ENCODE measurements around the gene TMEM132E. TPM values are rescaled to one million over a fixed set of nuclear protein-coding genes. Genes with fewer than 3 reads are reported as not detected.

TMEM132E gene
- total RNA-seq, 1 experiment from 2014 or later, result 0.42 TPM

GRCh38 chr17:34620458-34620857 lies 41.1 kb downstream of the TMEM132E start:
- no peak overlapping the region for H2BK15ac ChIP-seq (ENCODE audit: low read depth, low read length)
- H3K56ac ChIP-seq (ENCODE audit: insufficient read length, low read depth, low read length), result no peak overlapping the region
- DNase-seq, result no peak
- H3K27ac Mint-ChIP-seq, result 0 out of 7 replicates have a peak overlapping the region, but pooled peaks of 1 of the 3 experiments have one; percentile 23
- no peaks in the 10 kb centered on the region for H3K79me2 ChIP-seq (ENCODE audit: insufficient read depth, low read length)
- no peak overlapping the region for H3K23ac ChIP-seq (ENCODE audit: insufficient read length, low read depth, low read length)
- H2AFZ ChIP-seq (ENCODE audit: low read length), result no peak overlapping the region
- no peak overlapping the region for H4K8ac ChIP-seq (replicated peaks; ENCODE audit: insufficient read length, low read depth, low read length)
- H3K23me2 ChIP-seq (ENCODE audit: insufficient read length, low read depth, low read length, poor library complexity, severe bottlenecking), result no peaks in the 10 kb centered on the region
- H3K9me3 ChIP-seq (ENCODE audit: control insufficient read depth, low read depth, low read length), result no peaks in the 10 kb centered on the region
- peaks cover 20% of the 10 kb centered on the region for H3K27me3 Mint-ChIP-seq (ENCODE audit: low read depth)
- no peak overlapping the region for H3K4me3 Mint-ChIP-seq
- H2BK5ac ChIP-seq (ENCODE audit: insufficient read length, low read length), result no peak overlapping the region
- H4K5ac ChIP-seq (ENCODE audit: insufficient read length, low read depth, low read length), result no peak overlapping the region
- no peak overlapping the region for H2BK120ac ChIP-seq (ENCODE audit: low read depth, low read length, poor library complexity, severe bottlenecking)
- H3K9ac ChIP-seq (ENCODE audit: extremely low read depth, insufficient read length, low read length), result no peak overlapping the region
- no peaks in the 10 kb centered on the region for H4K20me1 ChIP-seq (ENCODE audit: control insufficient read depth, insufficient read depth, insufficient read length)
- TF ChIP-seq CTCF (conservative IDR thresholded peaks at IDR 0.05), result no peak
- H3K14ac ChIP-seq (ENCODE audit: insufficient read depth, low read length), result peak overlapping the region; percentile 17
- H2AK5ac ChIP-seq (ENCODE audit: insufficient read length, low read length), result no peak overlapping the region
- no CpG with 5 or more reads among the region's 5 CpGs for WGBS (ENCODE audit: extremely low coverage, insufficient read length, low lambda C conversion rate)
- no peak overlapping the region for H3K4me2 ChIP-seq (ENCODE audit: insufficient read depth, insufficient read length, low read length)
- no peak overlapping the region for H3T11ph ChIP-seq (ENCODE audit: low read length)
- H3K27me3 ChIP-seq (ENCODE audit: insufficient read depth, low read length), result no peaks in the 10 kb centered on the region; the same call in 1 of the 2 replicates
- no peak overlapping the region for H3K18ac ChIP-seq (ENCODE audit: insufficient read length, low read depth, low read length)
- H3K27ac ChIP-seq (ENCODE audit: insufficient read length, low read depth, low read length), result no peak overlapping the region
- H3K36me3 Mint-ChIP-seq (ENCODE audit: insufficient read depth in 1 of 3, low read depth in 3 of 3), result no peaks in the 10 kb centered on the region
- H2BK20ac ChIP-seq (ENCODE audit: low read depth, low read length, poor library complexity, severe bottlenecking), result no peak overlapping the region
- peaks cover 45 to 47% of the 10 kb centered on the region in 2 experiments for H3K4me1 Mint-ChIP-seq
- no peaks in the 10 kb centered on the region; a peak in 2 of 5 replicates for H3K9me3 Mint-ChIP-seq
- no peak overlapping the region for H3K4ac ChIP-seq (ENCODE audit: low read depth, low read length)
- no peak overlapping the region for H4K91ac ChIP-seq (ENCODE audit: insufficient read length, low read depth, low read length)
- peaks cover 8% of the 10 kb centered on the region; the same call in 1 of the 2 replicates for H3K4me1 ChIP-seq (ENCODE audit: insufficient read depth, low read length)
- no peaks in the 10 kb centered on the region for H3K79me1 ChIP-seq (ENCODE audit: insufficient read depth, low read depth, low read length, poor library complexity, severe bottlenecking)
- H2BK12ac ChIP-seq (ENCODE audit: insufficient read length, low read depth, low read length), result no peak overlapping the region
